GM23248 (cell line): ENCODE results near the gene PREX1. TPM values are rescaled to one million over a fixed set of nuclear protein-coding genes. Genes with fewer than 3 reads are reported as not detected.

ENCODE experiments used
- DNase-seq: peaks from one replicate; pipeline ENCODE4 v3.0.0-alpha.2; 2015
- H2AFZ ChIP-seq: fragments of 200-600 bp; sonication (generic); 2 replicates; pipeline ENCODE4 v1.6.1; 2016; ENCODE audit warnings: antibody characterized with exemption
- H3F3A ChIP-seq: fragments of 200-600 bp; sonication (generic); 2 replicates; pipeline ENCODE4 v1.6.1; 2016; ENCODE audit warnings: mild to moderate bottlenecking, antibody characterized with exemption, mixed run types; ENCODE audit not compliant: insufficient read depth
- H3K27ac ChIP-seq: fragments of 200-600 bp; sonication (generic); 2 replicates; pipeline ENCODE4 v1.5.1; 2016; ENCODE audit warnings: mild to moderate bottlenecking
- H3K27me3 ChIP-seq: fragments of 200-600 bp; sonication (generic); replicated peaks from 2 replicates; pipeline ENCODE4 v1.6.1; 2016; ENCODE audit warnings: mild to moderate bottlenecking; ENCODE audit not compliant: insufficient read depth
- H3K36me3 ChIP-seq: fragments of 200-600 bp; sonication (generic); 2 replicates; pipeline ENCODE4 v1.6.1; 2016; ENCODE audit warnings: low read depth, mild to moderate bottlenecking
- H3K4me1 ChIP-seq: fragments of 200-600 bp; sonication (generic); 2 replicates; pipeline ENCODE4 v1.6.1; 2016; ENCODE audit warnings: mild to moderate bottlenecking; ENCODE audit not compliant: insufficient read depth
- H3K4me2 ChIP-seq: fragments of 200-600 bp; sonication (generic); one replicate; pipeline ENCODE4 v1.6.1; 2016; ENCODE audit warnings: mild to moderate bottlenecking; ENCODE audit not compliant: unreplicated experiment
- H3K4me3 ChIP-seq: fragments of 200-600 bp; sonication (generic); 2 replicates; pipeline ENCODE4 v1.5.1; 2016; ENCODE audit warnings: mild to moderate bottlenecking
- H3K79me2 ChIP-seq: fragments of 200-600 bp; sonication (generic); 2 replicates; pipeline ENCODE4 v1.6.1; 2016; ENCODE audit warnings: mild to moderate bottlenecking; ENCODE audit not compliant: insufficient read depth
- H3K9ac ChIP-seq: fragments of 200-600 bp; sonication (generic); 2 replicates; pipeline ENCODE4 v1.6.1; 2016; ENCODE audit warnings: mild to moderate bottlenecking
- H3K9me2 ChIP-seq: fragments of 200-600 bp; sonication (generic); 2 replicates; pipeline ENCODE4 v1.6.1; 2016; ENCODE audit warnings: mixed run types, mild to moderate bottlenecking, moderate library complexity; ENCODE audit not compliant: insufficient read depth
- H3K9me3 ChIP-seq: fragments of 200-600 bp; sonication (generic); one replicate; pipeline ENCODE4 v1.6.1; 2017; ENCODE audit warnings: low read depth
- H4K20me1 ChIP-seq: fragments of 200-600 bp; sonication (generic); 2 replicates; pipeline ENCODE4 v1.6.0; 2016; ENCODE audit not compliant: insufficient read depth
- EZH2 ChIP-seq: fragments of 200-600 bp; sonication (generic); IDR thresholded peaks from 2 replicates; pipeline ENCODE4 v1.6.1; 2018; ENCODE audit warnings: antibody characterized with exemption, mild to moderate bottlenecking; ENCODE audit not compliant: insufficient read depth, poor library complexity, severe bottlenecking
- EZH2phosphoT487 ChIP-seq: fragments of 200-600 bp; sonication (generic); IDR thresholded peaks from 2 replicates; pipeline ENCODE4 v1.6.1; 2018; ENCODE audit warnings: antibody characterized with exemption, moderate library complexity, mild to moderate bottlenecking, low read depth; ENCODE audit not compliant: insufficient read depth
- WGBS, 2 experiments: methylation state at CpG; one replicate each; pipeline ENCODE4 v1.1.6; 2015 to 2017; ENCODE audit warnings: low lambda C conversion rate in 2 of 2, low coverage in 1 of 2; ENCODE audit errors: missing lambda C conversion rate in 2 of 2; 5-methylcytosine and 5-hydroxymethylcytosine counted together
- in situ Hi-C: fragments of 300-500 bp; cut with MboI; formaldehyde crosslinking; loops from 2 replicates; pipeline ENCODE4 v1.15.0; 2020
- polyA plus RNA-seq: library from polyadenylated mRNA; unstranded; fragments of >200 nt; fragmentation: Nextera tagmentation; extraction: Ambion mirVana; gene quantifications from 2 replicates; pipeline ENCODE4 v1.2.1, GENCODE V29; 2016
- total RNA-seq: library from RNA; depleted of rRNA; stranded (reverse); fragments of >200 nt; shearing (Covaris generic); gene quantifications from 2 replicates; pipeline ENCODE4 v1.2.3, GENCODE V29; 2014

Gene PREX1
- total and polyA plus RNA-seq, 2 experiments from 2014 or later, result 0.13 to 0.65 TPM

DNA sequence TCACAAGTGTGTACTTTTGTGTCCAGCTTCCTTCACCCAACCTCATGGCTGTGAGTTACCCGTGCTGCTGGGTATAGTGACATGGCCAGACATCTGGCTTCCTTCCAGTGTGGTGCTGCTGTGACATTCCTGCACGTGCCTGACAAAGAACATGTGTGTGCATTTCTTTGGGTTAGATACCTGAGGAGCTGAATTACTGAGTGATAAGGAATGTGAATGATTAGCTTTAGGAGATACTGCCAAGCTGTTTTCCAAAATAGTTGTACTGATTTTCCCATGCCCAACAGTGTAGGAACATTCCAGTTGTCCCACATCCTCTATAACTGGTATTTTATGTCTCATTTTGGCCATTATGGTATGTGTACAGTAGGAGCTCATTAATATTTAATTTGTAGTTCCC is 132.5 kb downstream of the PREX1 start:
- no peak for TF ChIP-seq EZH2phosphoT487
- TF ChIP-seq EZH2, result no peak
- no peak for DNase-seq
- Histone ChIP-seq H3F3A (no peaks in the 10 kb centered on the region), H3K9me2 (no peaks in the 10 kb centered on the region), H3K4me3 (no peak overlapping the region), H3K36me3 (no peaks in the 10 kb centered on the region), H3K27ac (no peak overlapping the region), H3K79me2 (no peaks in the 10 kb centered on the region), H3K27me3 (no peaks in the 10 kb centered on the region), H3K9ac (no peak overlapping the region), H2AFZ (no peak overlapping the region), H3K4me1 (peaks cover 5% of the 10 kb centered on the region; the same call in 1 of the 2 replicates), H3K9me3 (no peaks in the 10 kb centered on the region), H3K4me2 (no peak overlapping the region), H4K20me1 (no peaks in the 10 kb centered on the region)
- in situ Hi-C loops, result no loop called here
- 89% methylated on average over 2 of the region's 2 CpGs for WGBS, 2 experiments

DNA sequence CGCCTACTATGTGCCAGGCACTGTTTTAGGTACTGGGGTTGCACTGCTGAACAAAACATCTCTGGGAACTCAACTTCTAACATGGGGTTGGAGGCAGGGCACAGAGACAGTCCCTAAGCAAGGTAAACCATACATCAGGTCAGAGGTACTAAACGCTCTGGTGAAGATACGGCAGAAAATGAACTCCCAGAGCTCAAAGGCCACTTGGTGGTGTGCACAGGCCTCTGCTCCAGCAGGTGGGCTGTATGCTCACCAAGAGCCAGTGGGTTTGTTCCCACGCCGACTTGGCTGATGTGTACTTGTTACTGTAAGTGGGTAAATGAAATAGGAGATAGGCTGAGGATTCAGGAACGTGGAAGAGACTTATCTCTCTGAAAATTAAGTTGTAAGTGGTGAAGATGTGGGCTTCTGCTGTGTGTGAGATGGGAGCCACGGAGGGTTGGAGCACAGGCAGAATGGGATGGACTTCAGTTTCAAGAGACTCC is 133.4 kb downstream of the PREX1 start:
- Histone ChIP-seq H3K36me3 (no peaks in the 10 kb centered on the region), H3K4me1 (peaks cover 5% of the 10 kb centered on the region; the same call in 1 of the 2 replicates), H3K4me3 (no peak overlapping the region), H4K20me1 (no peaks in the 10 kb centered on the region), H3K4me2 (no peak overlapping the region), H2AFZ (no peak overlapping the region), H3K9me3 (no peaks in the 10 kb centered on the region), H3K27me3 (no peaks in the 10 kb centered on the region), H3K9me2 (no peaks in the 10 kb centered on the region), H3K79me2 (no peaks in the 10 kb centered on the region), H3F3A (no peaks in the 10 kb centered on the region), H3K9ac (no peak overlapping the region), H3K27ac (no peak overlapping the region)
- in situ Hi-C loops, result no loop called here
- DNase-seq, result no peak
- WGBS, 2 experiments, result 85% methylated on average over 7 of the region's 7 CpGs
- TF ChIP-seq EZH2, result no peak
- TF ChIP-seq EZH2phosphoT487, result no peak

- Histone ChIP-seq H3K27ac (no peak overlapping the region), H3K4me1 (0 out of 2 replicates have a peak, but pooled peaks cover under 1% of the 10 kb centered on the region), H3K4me2 (no peak overlapping the region), H3K9ac (no peak overlapping the region), H3K36me3 (no peaks in the 10 kb centered on the region), H3K9me3 (no peaks in the 10 kb centered on the region), H2AFZ (no peak overlapping the region), H3F3A (no peaks in the 10 kb centered on the region), H3K27me3 (no peaks in the 10 kb centered on the region), H3K9me2 (no peaks in the 10 kb centered on the region), H3K4me3 (no peak overlapping the region), H3K79me2 (no peaks in the 10 kb centered on the region), H4K20me1 (no peaks in the 10 kb centered on the region)
- in situ Hi-C loops, result no loop called here
- TF ChIP-seq EZH2phosphoT487 (no peak), EZH2 (no peak)
- DNase-seq, result no peak
- WGBS, 2 experiments, result 78 to 79% methylated on average over 7 of the region's 7 CpGs
Measured at GRCh38 chr20:48691523-48691922, 136.3 kb downstream of the PREX1 start.

DNA sequence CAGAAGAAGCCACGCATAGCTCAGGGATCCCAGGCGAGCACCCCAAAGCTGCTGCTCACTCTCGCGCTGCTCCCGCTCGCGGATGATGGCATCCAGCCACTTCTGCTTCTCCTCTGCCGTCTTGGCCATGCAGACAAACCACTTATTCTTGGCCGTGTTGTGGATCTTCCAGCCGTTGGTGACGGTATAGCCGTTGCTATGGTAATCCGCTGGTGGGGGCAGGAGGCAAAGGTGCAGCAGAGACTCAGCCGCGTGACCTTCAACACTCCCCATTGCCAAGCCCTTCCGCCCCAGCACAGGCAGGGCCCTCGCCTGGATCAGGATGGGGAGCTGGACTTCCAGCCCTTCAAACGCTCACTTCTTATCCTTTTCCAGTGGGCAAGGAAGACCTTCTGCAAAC is 136.9 kb downstream of the PREX1 start:
- Histone ChIP-seq H3K27me3 (no peaks in the 10 kb centered on the region), H3K9me2 (no peaks in the 10 kb centered on the region), H4K20me1 (no peaks in the 10 kb centered on the region), H3K9ac (no peak overlapping the region), H3K4me3 (no peak overlapping the region), H3F3A (no peaks in the 10 kb centered on the region), H3K79me2 (no peaks in the 10 kb centered on the region), H3K4me1 (0 out of 2 replicates have a peak, but pooled peaks cover 7% of the 10 kb centered on the region), H3K4me2 (no peak overlapping the region), H2AFZ (no peak overlapping the region), H3K27ac (no peak overlapping the region), H3K36me3 (no peaks in the 10 kb centered on the region), H3K9me3 (no peaks in the 10 kb centered on the region)
- in situ Hi-C loops, result no loop called here
- no peak for DNase-seq
- TF ChIP-seq EZH2 (no peak), EZH2phosphoT487 (no peak)
- 89 to 91% methylated on average over 18 of the region's 18 CpGs for WGBS, 2 experiments

DNA sequence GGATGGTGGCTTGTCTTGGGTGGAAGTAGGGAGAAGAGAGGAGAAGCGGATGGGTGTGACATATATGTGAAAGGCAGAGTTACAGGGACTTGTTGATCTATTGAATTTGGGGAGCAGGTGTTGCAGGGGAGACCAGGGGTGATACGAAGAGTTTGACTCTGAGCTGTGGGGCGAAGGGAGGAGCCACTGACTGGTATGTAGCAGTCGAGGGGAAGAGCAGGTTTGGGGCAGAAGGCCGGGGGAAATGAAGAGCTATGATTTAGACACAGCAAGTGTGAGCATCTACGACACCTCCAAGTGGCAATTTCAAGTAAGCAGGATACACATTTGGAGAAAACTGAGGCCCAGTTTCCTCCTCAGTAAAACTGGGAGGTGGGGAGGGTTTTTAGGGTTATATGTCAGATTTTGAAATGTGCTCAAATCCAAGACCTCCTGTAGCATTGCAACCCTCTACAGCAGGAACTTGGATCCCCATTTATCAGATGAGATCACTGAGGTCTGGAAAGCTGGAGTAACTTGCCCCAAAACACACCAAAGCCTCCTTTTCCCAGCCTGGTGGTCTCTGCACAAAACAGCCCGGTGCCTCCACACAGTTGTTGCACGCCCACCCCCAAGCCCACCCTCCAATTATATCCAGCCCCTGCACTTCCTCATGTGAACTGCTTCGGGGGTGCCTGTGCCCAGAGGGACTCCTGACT is 137.8 kb downstream of the PREX1 start:
- Histone ChIP-seq H3K27ac (no peak overlapping the region), H3K4me3 (no peak overlapping the region), H3K9me2 (no peaks in the 10 kb centered on the region), H3F3A (no peaks in the 10 kb centered on the region), H3K9me3 (no peaks in the 10 kb centered on the region), H3K9ac (no peak overlapping the region), H3K4me1 (0 out of 2 replicates have a peak, but pooled peaks cover 7% of the 10 kb centered on the region), H3K36me3 (no peaks in the 10 kb centered on the region), H3K27me3 (no peaks in the 10 kb centered on the region), H3K4me2 (no peak overlapping the region), H4K20me1 (no peaks in the 10 kb centered on the region), H2AFZ (no peak overlapping the region), H3K79me2 (no peaks in the 10 kb centered on the region)
- in situ Hi-C loops, result no loop called here
- 92 to 98% methylated on average over 9 of the region's 9 CpGs for WGBS, 2 experiments
- DNase-seq, result no peak
- TF ChIP-seq EZH2phosphoT487 (no peak), EZH2 (no peak)
